ENCODE data around the gene KCNN2.

Gene KCNN2

DNA sequence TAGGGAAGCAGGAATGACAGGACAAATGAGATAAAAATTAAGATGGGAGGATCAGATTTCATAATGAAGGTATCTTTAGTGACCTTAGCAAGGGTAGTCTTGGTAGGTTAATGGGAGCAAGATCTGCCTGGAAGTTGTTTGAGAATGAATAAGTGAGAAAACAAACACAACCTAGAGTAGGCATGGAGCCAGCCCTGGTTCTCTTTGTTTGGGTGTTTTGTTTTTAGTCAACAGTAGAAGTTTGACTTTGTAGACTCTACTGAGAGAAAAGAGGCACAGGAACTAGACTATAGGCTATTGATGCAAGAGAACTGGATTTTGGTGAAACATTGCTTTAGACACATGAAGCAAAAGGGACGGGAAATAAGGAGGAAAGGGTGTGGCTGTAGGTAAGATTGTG lies 40.3 kb downstream of the KCNN2 start:
- H3K4me1 ChIP-seq (ENCODE audit: control insufficient read depth in 1 of 2, insufficient read depth in 2 of 2, low read length in 2 of 2), result no peaks in the 10 kb centered on the region
- H3K4me3 ChIP-seq (ENCODE audit: low read depth in 1 of 2, low read length in 2 of 2), result no peak overlapping the region
- no peaks in the 10 kb centered on the region for H3K27me3 ChIP-seq (ENCODE audit: low read depth, low read length)
- no peaks in the 10 kb centered on the region for H3K9me3 ChIP-seq (ENCODE audit: control insufficient read depth in 1 of 2, low read length in 2 of 2)
- no peak overlapping the region for H3K27ac ChIP-seq (ENCODE audit: low read length)
- H3K36me3 ChIP-seq (ENCODE audit: control insufficient read depth in 1 of 2, insufficient read depth in 2 of 2, low read length in 2 of 2), result no peaks in the 10 kb centered on the region

DNA sequence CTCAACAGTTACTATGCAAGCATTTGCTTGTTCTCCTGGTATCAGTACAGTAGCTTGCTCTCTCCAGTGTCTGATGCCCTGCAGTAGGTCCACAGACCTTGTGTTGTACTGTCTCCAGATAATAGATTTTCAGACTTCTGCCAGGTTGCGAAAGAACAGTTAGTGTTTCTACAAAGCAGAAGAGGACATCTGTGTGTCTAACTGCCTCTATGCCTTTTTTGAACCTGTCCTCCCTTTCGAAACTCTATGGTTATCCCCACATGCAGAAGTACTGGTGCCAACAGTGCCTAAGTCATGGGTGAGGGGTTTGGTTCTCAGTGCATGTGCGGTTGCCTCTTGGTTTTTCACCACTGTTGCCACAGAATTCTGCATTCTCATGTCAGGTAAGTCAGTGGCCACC lies 45.9 kb downstream of the KCNN2 start:
- Histone ChIP-seq H3K4me1 (ENCODE audit: control insufficient read depth in 1 of 2, insufficient read depth in 2 of 2, low read length in 2 of 2) (no peaks in the 10 kb centered on the region), H3K27me3 (ENCODE audit: low read depth, low read length) (no peaks in the 10 kb centered on the region), H3K4me3 (ENCODE audit: low read depth in 1 of 2, low read length in 2 of 2) (no peak overlapping the region), H3K27ac (ENCODE audit: low read length) (no peak overlapping the region), H3K36me3 (ENCODE audit: control insufficient read depth in 1 of 2, insufficient read depth in 2 of 2, low read length in 2 of 2) (no peaks in the 10 kb centered on the region), H3K9me3 (ENCODE audit: control insufficient read depth in 1 of 2, low read length in 2 of 2) (no peaks in the 10 kb centered on the region)

DNA sequence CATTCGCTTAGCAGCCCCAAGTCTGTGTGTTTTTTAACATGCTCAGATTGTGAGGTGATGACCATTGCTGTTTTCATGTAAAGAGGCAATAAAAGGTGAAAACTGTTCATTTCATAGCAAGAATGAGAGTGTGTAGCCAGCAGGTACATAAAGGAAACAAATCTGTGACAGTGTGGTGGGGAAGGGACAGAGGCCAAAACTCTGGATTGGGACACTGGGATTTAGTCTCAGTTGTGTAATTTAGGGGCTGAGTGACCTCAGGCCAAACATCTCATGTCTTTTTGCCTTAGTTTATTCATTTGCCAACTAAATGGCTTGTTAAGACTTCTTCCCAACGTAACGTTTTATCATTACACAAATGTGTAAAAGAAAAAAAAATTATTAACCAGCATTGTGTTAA lies 47.0 kb downstream of the KCNN2 start:
- Histone ChIP-seq H3K4me1 (ENCODE audit: control insufficient read depth in 1 of 2, insufficient read depth in 2 of 2, low read length in 2 of 2) (no peaks in the 10 kb centered on the region), H3K27ac (ENCODE audit: low read length) (no peak overlapping the region), H3K36me3 (ENCODE audit: control insufficient read depth in 1 of 2, insufficient read depth in 2 of 2, low read length in 2 of 2) (no peaks in the 10 kb centered on the region), H3K27me3 (ENCODE audit: low read depth, low read length) (no peaks in the 10 kb centered on the region), H3K9me3 (ENCODE audit: control insufficient read depth in 1 of 2, low read length in 2 of 2) (no peaks in the 10 kb centered on the region), H3K4me3 (ENCODE audit: low read depth in 1 of 2, low read length in 2 of 2) (no peak overlapping the region)

DNA sequence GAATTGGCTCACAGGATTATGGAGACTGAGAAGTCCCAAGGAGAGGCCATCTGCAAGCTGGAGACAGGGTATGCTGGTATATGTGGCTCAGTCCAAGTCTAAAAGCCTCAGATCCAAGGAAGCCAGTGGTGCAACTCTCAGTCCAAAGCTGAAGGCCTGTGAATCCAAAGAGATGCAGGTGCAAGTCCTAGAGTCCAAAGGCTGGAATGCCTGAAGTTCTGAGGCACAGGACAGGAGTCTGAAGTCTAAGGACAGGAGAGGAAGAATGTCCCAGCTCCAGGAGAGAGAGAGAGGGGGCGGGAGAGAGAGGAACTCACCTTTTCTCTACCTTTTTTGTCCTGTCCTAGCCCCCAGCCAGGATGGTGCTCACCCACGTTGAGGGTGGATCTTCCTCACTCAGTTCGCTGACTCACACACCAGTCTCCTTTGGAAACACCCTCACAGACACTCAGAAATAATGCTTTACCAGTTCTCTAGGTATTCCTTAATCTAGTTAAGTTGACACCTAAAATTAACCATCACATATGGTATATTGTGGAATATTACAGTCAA lies 49.6 kb downstream of the KCNN2 start:
- H3K9me3 ChIP-seq (ENCODE audit: control insufficient read depth in 1 of 2, low read length in 2 of 2), result no peaks in the 10 kb centered on the region
- H3K36me3 ChIP-seq (ENCODE audit: control insufficient read depth in 1 of 2, insufficient read depth in 2 of 2, low read length in 2 of 2), result no peaks in the 10 kb centered on the region
- no peaks in the 10 kb centered on the region for H3K27me3 ChIP-seq (ENCODE audit: low read depth, low read length)
- H3K4me3 ChIP-seq (ENCODE audit: low read depth in 1 of 2, low read length in 2 of 2), result no peak overlapping the region
- no peak overlapping the region for H3K27ac ChIP-seq (ENCODE audit: low read length)
- no peaks in the 10 kb centered on the region for H3K4me1 ChIP-seq (ENCODE audit: control insufficient read depth in 1 of 2, insufficient read depth in 2 of 2, low read length in 2 of 2)

DNA sequence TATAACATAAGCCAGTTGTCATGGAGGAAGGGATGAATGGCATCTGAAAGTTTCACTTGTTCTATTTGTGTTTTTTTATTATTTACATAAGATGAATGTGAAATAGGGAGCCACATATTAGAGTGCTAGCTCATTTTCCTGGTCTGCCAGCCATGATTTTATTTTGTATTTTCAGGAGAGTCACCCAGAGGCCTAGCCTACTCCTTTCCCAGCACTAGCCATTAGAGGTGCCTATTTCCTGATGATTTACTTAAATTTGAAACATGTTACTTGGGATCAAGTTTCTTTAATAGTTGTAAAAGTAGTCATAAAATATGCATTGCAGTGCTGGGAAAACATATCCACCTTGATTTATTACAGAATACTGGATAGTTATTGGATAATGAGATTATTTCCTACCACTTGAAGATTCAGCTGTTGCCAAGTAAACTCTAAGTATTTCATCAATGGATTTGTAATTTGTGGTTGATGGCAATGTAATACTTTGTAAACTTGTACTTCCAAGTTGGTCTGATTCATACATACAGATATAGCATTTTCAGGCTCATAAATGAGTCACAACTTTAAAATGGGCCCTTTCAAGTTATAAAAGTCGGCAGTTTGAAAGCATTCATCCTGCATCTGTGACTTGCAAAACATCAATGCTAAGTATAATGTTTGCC lies 50.8 kb downstream of the KCNN2 start:
- Histone ChIP-seq H3K36me3 (ENCODE audit: control insufficient read depth in 1 of 2, insufficient read depth in 2 of 2, low read length in 2 of 2) (no peaks in the 10 kb centered on the region), H3K4me1 (ENCODE audit: control insufficient read depth in 1 of 2, insufficient read depth in 2 of 2, low read length in 2 of 2) (no peaks in the 10 kb centered on the region), H3K27me3 (ENCODE audit: low read depth, low read length) (no peaks in the 10 kb centered on the region), H3K27ac (ENCODE audit: low read length) (no peak overlapping the region), H3K4me3 (ENCODE audit: low read depth in 1 of 2, low read length in 2 of 2) (no peak overlapping the region), H3K9me3 (ENCODE audit: control insufficient read depth in 1 of 2, low read length in 2 of 2) (no peaks in the 10 kb centered on the region)

DNA sequence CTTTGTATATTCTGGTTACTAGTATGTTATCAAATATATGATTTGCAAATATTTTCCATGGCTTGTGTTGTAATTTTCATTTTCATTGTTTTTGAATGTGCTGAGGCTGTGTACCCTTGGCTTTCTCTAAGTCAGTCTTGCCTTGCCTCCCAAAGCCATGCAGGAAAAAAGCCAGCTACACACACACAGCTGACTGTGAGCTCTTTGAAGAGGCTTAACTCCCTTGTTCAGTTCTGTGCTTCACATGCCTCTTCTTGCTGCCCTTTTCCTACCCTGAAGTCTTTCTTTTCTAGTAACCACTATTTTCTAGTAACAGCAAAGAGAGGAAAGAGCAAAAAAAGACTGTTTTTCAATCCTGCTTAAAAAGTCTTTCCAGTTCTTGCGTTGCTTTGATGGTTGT lies 53.9 kb downstream of the KCNN2 start:
- no peak overlapping the region for H3K27ac ChIP-seq (ENCODE audit: low read length)
- H3K4me1 ChIP-seq (ENCODE audit: control insufficient read depth in 1 of 2, insufficient read depth in 2 of 2, low read length in 2 of 2), result no peaks in the 10 kb centered on the region
- H3K36me3 ChIP-seq (ENCODE audit: control insufficient read depth in 1 of 2, insufficient read depth in 2 of 2, low read length in 2 of 2), result no peaks in the 10 kb centered on the region
- H3K9me3 ChIP-seq (ENCODE audit: control insufficient read depth in 1 of 2, low read length in 2 of 2), result no peaks in the 10 kb centered on the region
- no peaks in the 10 kb centered on the region for H3K27me3 ChIP-seq (ENCODE audit: low read depth, low read length)
- no peak overlapping the region for H3K4me3 ChIP-seq (ENCODE audit: low read depth in 1 of 2, low read length in 2 of 2)

DNA sequence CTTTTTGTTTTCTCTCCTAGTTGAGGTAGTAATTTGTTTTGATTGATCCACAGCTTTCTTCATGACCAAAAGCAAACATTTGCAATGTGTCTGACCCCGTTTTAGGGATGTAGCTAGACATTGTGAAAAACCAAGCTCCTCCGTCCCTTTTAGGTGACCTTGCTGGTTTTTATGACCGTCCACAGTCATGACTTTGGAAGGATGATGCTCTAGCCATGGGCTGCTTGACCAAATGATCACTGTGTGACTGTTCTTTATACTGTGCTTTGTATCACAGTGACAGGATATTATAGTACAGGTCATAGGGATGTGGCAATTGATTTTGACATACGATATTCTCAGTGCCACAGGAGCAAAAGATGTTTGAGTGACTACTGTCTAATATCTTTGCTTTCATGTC lies 54.4 kb downstream of the KCNN2 start:
- Histone ChIP-seq H3K4me1 (ENCODE audit: control insufficient read depth in 1 of 2, insufficient read depth in 2 of 2, low read length in 2 of 2) (no peaks in the 10 kb centered on the region), H3K27ac (ENCODE audit: low read length) (no peak overlapping the region), H3K4me3 (ENCODE audit: low read depth in 1 of 2, low read length in 2 of 2) (no peak overlapping the region), H3K36me3 (ENCODE audit: control insufficient read depth in 1 of 2, insufficient read depth in 2 of 2, low read length in 2 of 2) (no peaks in the 10 kb centered on the region), H3K27me3 (ENCODE audit: low read depth, low read length) (no peaks in the 10 kb centered on the region), H3K9me3 (ENCODE audit: control insufficient read depth in 1 of 2, low read length in 2 of 2) (no peaks in the 10 kb centered on the region)

DNA sequence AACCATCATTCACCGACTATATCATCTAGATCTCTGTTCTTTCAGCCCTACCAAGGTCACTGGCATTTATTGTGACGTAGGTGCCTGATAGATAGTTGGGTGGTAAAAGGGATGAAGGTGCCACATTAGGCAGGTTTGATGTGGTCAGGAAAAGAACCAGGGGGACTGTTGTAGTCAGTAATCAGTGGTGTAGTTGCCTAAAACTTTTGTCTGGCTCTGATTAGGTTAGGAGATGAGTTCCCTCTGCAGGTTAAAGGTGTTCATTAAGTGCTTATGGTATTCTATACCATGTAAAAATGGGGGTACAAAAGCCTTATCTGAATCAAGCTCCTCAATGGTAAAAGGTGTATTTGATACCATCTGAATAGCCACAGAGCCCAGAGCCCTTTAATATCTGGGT lies 55.6 kb downstream of the KCNN2 start:
- Histone ChIP-seq H3K4me3 (ENCODE audit: low read depth in 1 of 2, low read length in 2 of 2) (no peak overlapping the region), H3K36me3 (ENCODE audit: control insufficient read depth in 1 of 2, insufficient read depth in 2 of 2, low read length in 2 of 2) (no peaks in the 10 kb centered on the region), H3K27ac (ENCODE audit: low read length) (no peak overlapping the region), H3K27me3 (ENCODE audit: low read depth, low read length) (no peaks in the 10 kb centered on the region), H3K4me1 (ENCODE audit: control insufficient read depth in 1 of 2, insufficient read depth in 2 of 2, low read length in 2 of 2) (no peaks in the 10 kb centered on the region), H3K9me3 (ENCODE audit: control insufficient read depth in 1 of 2, low read length in 2 of 2) (no peaks in the 10 kb centered on the region)

DNA sequence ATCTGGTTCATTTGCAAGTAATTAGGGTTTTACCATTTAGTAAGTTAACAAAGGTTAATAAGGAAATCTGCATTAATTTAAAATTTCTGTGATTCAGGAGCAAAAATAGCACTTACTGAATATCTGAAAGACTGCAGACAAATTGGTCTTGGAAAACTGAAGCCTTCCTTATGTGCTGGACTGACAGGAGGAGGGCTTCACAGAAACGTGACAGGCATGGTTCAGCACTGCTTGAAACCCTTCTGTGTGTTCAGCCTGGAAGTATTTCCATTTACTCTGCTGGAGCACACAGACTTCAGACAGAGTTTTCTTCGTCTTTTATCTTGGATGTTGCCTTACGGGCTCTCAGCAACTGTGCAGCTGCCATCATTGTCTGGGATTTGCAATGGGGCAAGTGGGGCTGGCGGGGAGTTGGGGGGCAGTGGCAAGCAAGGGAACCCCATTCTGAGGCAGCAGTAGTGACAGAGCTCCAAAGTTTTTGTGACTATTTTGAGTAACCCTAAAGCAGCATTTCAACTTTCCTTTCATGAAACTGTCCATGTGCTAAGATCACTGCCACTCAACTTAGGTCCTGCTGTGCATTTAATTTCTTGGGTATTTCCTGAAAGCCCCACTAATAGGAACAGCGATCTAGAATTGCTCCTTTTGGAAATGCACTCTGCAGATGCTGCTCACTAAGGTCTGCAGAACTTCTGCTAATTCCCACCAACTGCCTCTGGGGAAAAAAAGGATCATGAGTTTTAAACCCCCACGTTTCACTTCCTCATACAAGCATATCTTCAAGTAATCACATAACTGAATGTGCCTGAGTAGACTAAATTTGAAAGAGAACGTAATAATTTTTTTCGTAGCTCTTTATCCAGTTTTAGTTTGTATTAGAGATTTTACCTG lies 56.6 kb downstream of the KCNN2 start:
- H3K36me3 ChIP-seq (ENCODE audit: control insufficient read depth in 1 of 2, insufficient read depth in 2 of 2, low read length in 2 of 2), result no peaks in the 10 kb centered on the region
- no peak overlapping the region for H3K27ac ChIP-seq (ENCODE audit: low read length)
- no peaks in the 10 kb centered on the region for H3K27me3 ChIP-seq (ENCODE audit: low read depth, low read length)
- H3K4me1 ChIP-seq (ENCODE audit: control insufficient read depth in 1 of 2, insufficient read depth in 2 of 2, low read length in 2 of 2), result no peaks in the 10 kb centered on the region
- no peaks in the 10 kb centered on the region for H3K9me3 ChIP-seq (ENCODE audit: control insufficient read depth in 1 of 2, low read length in 2 of 2)
- no peak overlapping the region for H3K4me3 ChIP-seq (ENCODE audit: low read depth in 1 of 2, low read length in 2 of 2)

DNA sequence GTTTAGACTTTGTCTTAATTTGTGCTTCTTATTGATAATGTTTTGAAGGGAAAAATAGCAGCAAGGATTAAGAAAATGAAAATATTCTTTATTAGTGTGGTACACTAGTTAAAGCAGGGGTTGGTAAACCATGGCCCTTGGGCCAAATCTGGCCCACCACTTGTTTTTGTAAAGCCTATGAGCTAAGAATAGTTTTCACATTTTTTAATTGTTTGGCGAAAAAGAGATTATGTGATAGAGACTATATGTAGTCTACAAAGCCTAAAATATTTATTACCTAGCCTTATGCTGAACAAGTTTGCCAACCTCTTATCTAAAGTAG lies 57.2 kb downstream of the KCNN2 start:
- no peak overlapping the region for H3K4me3 ChIP-seq (ENCODE audit: low read depth in 1 of 2, low read length in 2 of 2)
- H3K36me3 ChIP-seq (ENCODE audit: control insufficient read depth in 1 of 2, insufficient read depth in 2 of 2, low read length in 2 of 2), result no peaks in the 10 kb centered on the region
- no peaks in the 10 kb centered on the region for H3K27me3 ChIP-seq (ENCODE audit: low read depth, low read length)
- H3K27ac ChIP-seq (ENCODE audit: low read length), result no peak overlapping the region
- no peaks in the 10 kb centered on the region for H3K4me1 ChIP-seq (ENCODE audit: control insufficient read depth in 1 of 2, insufficient read depth in 2 of 2, low read length in 2 of 2)
- no peaks in the 10 kb centered on the region for H3K9me3 ChIP-seq (ENCODE audit: control insufficient read depth in 1 of 2, low read length in 2 of 2)

DNA sequence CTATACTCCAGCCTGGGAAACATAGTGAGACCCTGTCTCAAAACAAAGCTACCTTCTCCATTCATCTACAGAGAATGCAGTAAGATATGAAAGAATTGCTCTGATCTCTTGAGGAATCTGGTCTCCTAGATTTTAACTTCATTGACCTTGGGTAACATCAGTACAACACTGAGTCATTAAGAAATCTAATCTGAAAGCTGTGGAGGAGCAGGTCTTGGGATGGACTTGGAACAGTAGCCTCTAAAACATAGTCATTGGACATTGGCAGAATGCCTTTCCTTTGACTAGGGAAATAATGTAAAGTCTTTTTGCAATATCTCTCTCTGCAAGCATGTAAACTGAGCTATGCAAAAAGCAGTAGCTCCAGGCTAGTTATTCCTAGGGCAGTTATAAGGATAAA lies 58.1 kb downstream of the KCNN2 start:
- H3K4me1 ChIP-seq (ENCODE audit: control insufficient read depth in 1 of 2, insufficient read depth in 2 of 2, low read length in 2 of 2), result no peaks in the 10 kb centered on the region
- no peaks in the 10 kb centered on the region for H3K36me3 ChIP-seq (ENCODE audit: control insufficient read depth in 1 of 2, insufficient read depth in 2 of 2, low read length in 2 of 2)
- H3K9me3 ChIP-seq (ENCODE audit: control insufficient read depth in 1 of 2, low read length in 2 of 2), result no peaks in the 10 kb centered on the region
- no peak overlapping the region for H3K4me3 ChIP-seq (ENCODE audit: low read depth in 1 of 2, low read length in 2 of 2)
- no peak overlapping the region for H3K27ac ChIP-seq (ENCODE audit: low read length)
- no peaks in the 10 kb centered on the region for H3K27me3 ChIP-seq (ENCODE audit: low read depth, low read length)

Data from muscle layer of duodenum (tissue), 2 donors.